A549 (cell line): ENCODE results near the gene TMEM266. TPM values are rescaled to one million over a fixed set of nuclear protein-coding genes. Genes with fewer than 3 reads are reported as not detected.

ENCODE experiments used
- ATAC-seq, 2 experiments: fragments of 200-7000 bp in 1 of 2; fragments of >200 bp in 1 of 2; cut with Nextera tagmentation in 1 of 2; cut with Tn5 transposase in 1 of 2; 3 replicates each; pipeline versions ENCODE4 v1.8.0 to v1.9.1; 2018 to 2020; ENCODE audit warnings: mild to moderate bottlenecking in 1 of 2, moderate library complexity in 1 of 2
- CTCF ChIA-PET: fragments of 300-600 bp; sonication (Branson Sonifier 250); formaldehyde crosslinking; extraction: SDS; loops from one replicate; lab custom pipeline; 2021; ENCODE audit warnings: antibody characterized with exemption, inconsistent platforms; lab: Yijun Ruan, JAX
- POLR2A ChIA-PET: fragments of 350-600 bp; formaldehyde crosslinking; extraction: SDS; loops from one replicate; lab custom pipeline; 2021; ENCODE audit warnings: antibody characterized with exemption, inconsistent platforms; lab: Yijun Ruan, JAX
- DNase-seq, 2 experiments: peaks; one replicate each; pipeline versions ENCODE4 v3.0.0 to v3.0.0-alpha.2; 2011 to 2016; ENCODE audit warnings: low read depth in 1 of 2, low spot score in 1 of 2
- FAIRE-seq: peaks from 2 replicates; lab custom pipeline; 2011; peaks lifted over from hg19 to GRCh38; lab: Jason Lieb, UNC
- H3K27ac ChIP-seq, 2 experiments: fragments of >200 bp; sonication (Bioruptor Twin); formaldehyde crosslinking; 3 replicates each; pipeline ENCODE4 v1.5.1; 2016 to 2017
- H3K4me1 ChIP-seq: fragments of >200 bp; sonication (Bioruptor Twin); formaldehyde crosslinking; 3 replicates; pipeline ENCODE4 v1.6.1; 2016
- H3K4me2 ChIP-seq: fragments of >200 bp; sonication (Bioruptor Twin); formaldehyde crosslinking; 3 replicates; pipeline ENCODE4 v1.6.1; 2016
- H3K4me3 ChIP-seq: fragments of >200 bp; sonication (Bioruptor Twin); formaldehyde crosslinking; 3 replicates; pipeline ENCODE4 v1.5.1; 2016
- H3K9me3 ChIP-seq: fragments of >200 bp; sonication (Bioruptor Twin); formaldehyde crosslinking; 3 replicates; pipeline ENCODE4 v1.6.1; 2016
- BHLHE40 ChIP-seq: IDR thresholded peaks from 2 replicates; pipeline ENCODE4 v1.6.1; 2012; ENCODE audit warnings: low read depth, low read length, inconsistent platforms
- EHMT2 ChIP-seq: fragments of 200-600 bp; sonication (generic); IDR thresholded peaks from 2 replicates; pipeline ENCODE4 v1.6.1; 2016; ENCODE audit warnings: antibody characterized with exemption, low read depth, mild to moderate bottlenecking, moderate library complexity
- ESRRA ChIP-seq: fragments of 150-350 bp; IDR thresholded peaks from 2 replicates; pipeline ENCODE4 v1.6.1; 2014; ENCODE audit warnings: mild to moderate bottlenecking, low read length, borderline replicate concordance
- FOSL2 ChIP-seq, 2 experiments: fragments of 450-650 bp in 1 of 2; fragments of >200 bp in 1 of 2; sonication (Bioruptor Twin) in 1 of 2; formaldehyde crosslinking; IDR thresholded peaks; 2 replicates each; pipeline versions ENCODE4 v1.5.0 to v1.6.1; 2016 to 2020; ENCODE audit warnings: mild to moderate bottlenecking in 1 of 2, moderate library complexity in 1 of 2
- GATA3 ChIP-seq: IDR thresholded peaks from 2 replicates; pipeline ENCODE4 v1.6.1; 2012; ENCODE audit warnings: borderline replicate concordance
- JUN ChIP-seq, 2 experiments: fragments of >200 bp; sonication (Bioruptor Twin); formaldehyde crosslinking; IDR thresholded peaks; 2 replicates in 1 of 2; 3 replicates in 1 of 2; pipeline ENCODE4 v1.6.1; 2016 to 2017
- KDM5A ChIP-seq: fragments of 200-600 bp; sonication (generic); IDR thresholded peaks from 2 replicates; pipeline ENCODE4 v1.6.1; 2016; ENCODE audit warnings: antibody characterized with exemption, mild to moderate bottlenecking
- MAFK ChIP-seq: fragments of 450-650 bp; IDR thresholded peaks from 2 replicates; pipeline ENCODE4 v1.6.1; 2014; ENCODE audit not compliant: partially characterized antibody
- MAZ ChIP-seq: fragments of 150-350 bp; IDR thresholded peaks from 2 replicates; pipeline ENCODE4 v1.6.1; 2014; ENCODE audit warnings: antibody characterized with exemption, low read depth, low read length, borderline replicate concordance
- NPAS2 ChIP-seq: fragments of 250-450 bp; sonication (Bioruptor Pico); IDR thresholded peaks from 2 replicates; pipeline ENCODE4 v1.8.0; 2022; ENCODE audit warnings: mild to moderate bottlenecking, moderate library complexity, borderline replicate concordance
- NR3C1 ChIP-seq: fragments of >200 bp; sonication (Bioruptor Twin); formaldehyde crosslinking; IDR thresholded peaks from 3 replicates; pipeline ENCODE4 v1.6.1; 2017
- POLR2AphosphoS2 ChIP-seq: conservative IDR thresholded peaks from 2 replicates; pipeline ENCODE4 v1.6.1; 2012; ENCODE audit warnings: low read length, improper control_type of control experiment, inconsistent platforms
- RARB ChIP-seq: fragments of 250-450 bp; sonication (Bioruptor Pico); IDR thresholded peaks from 2 replicates; pipeline ENCODE4 v1.8.0; 2021; ENCODE audit warnings: mild to moderate bottlenecking, moderate library complexity
- RFX5 ChIP-seq: fragments of 450-650 bp; IDR thresholded peaks from 2 replicates; pipeline ENCODE4 v1.7.1; 2014; ENCODE audit warnings: antibody characterized with exemption, mild to moderate bottlenecking, moderate library complexity
- TP53 ChIP-seq: fragments of 250-450 bp; sonication (Bioruptor Pico); IDR thresholded peaks from 2 replicates; pipeline ENCODE4 v1.5.0; 2021; ENCODE audit warnings: mild to moderate bottlenecking, moderate library complexity
- WGBS: methylation state at CpG from one replicate; pipeline ENCODE4 v1.1.6; 2017; ENCODE audit errors: missing lambda C conversion rate; 5-methylcytosine and 5-hydroxymethylcytosine counted together
- polyA plus RNA-seq, 4 experiments: library from polyadenylated mRNA; depleted of rRNA in 3 of 4; stranded (reverse); fragments of >200 nt; fragmentation: RNase III in 1 of 4; extraction: RNeasy Plus Mini Kit Qiagen cat#74134 plus additional on column Dnase treatment in 1 of 4; gene quantifications; 2 replicates in 3 of 4; 3 replicates in 1 of 4; pipeline ENCODE4 v1.2.3, GENCODE V29; 2011 to 2017
- TF ChIP-seq, protein P1 (sequence below): IDR thresholded peaks from 2 replicates; pipeline ENCODE4 v1.6.1; 2012
- TF ChIP-seq, protein P2 (sequence below): fragments of 200-600 bp; sonication (generic); IDR thresholded peaks from 2 replicates; pipeline ENCODE4 v1.6.1; 2016; ENCODE audit warnings: antibody characterized with exemption, mild to moderate bottlenecking, moderate library complexity
- TF ChIP-seq, protein P3 (sequence below): fragments of 250-450 bp; sonication (Bioruptor Pico); IDR thresholded peaks from 2 replicates; pipeline ENCODE4 v1.5.0; 2020; ENCODE audit warnings: low read depth, mild to moderate bottlenecking, moderate library complexity
- TF ChIP-seq, protein P4 (sequence below): IDR thresholded peaks from 2 replicates; pipeline ENCODE4 v1.6.1; 2012
- TF ChIP-seq, protein P5 (sequence below): fragments of 450-650 bp; IDR thresholded peaks from 2 replicates; pipeline ENCODE4 v1.6.1; 2014; ENCODE audit warnings: antibody characterized with exemption

TMEM266 gene
- polyA plus RNA-seq, 2 of the 4 experiments (the other 2 are of a cell fraction) = 0.06 to 0.08 TPM

DNA sequence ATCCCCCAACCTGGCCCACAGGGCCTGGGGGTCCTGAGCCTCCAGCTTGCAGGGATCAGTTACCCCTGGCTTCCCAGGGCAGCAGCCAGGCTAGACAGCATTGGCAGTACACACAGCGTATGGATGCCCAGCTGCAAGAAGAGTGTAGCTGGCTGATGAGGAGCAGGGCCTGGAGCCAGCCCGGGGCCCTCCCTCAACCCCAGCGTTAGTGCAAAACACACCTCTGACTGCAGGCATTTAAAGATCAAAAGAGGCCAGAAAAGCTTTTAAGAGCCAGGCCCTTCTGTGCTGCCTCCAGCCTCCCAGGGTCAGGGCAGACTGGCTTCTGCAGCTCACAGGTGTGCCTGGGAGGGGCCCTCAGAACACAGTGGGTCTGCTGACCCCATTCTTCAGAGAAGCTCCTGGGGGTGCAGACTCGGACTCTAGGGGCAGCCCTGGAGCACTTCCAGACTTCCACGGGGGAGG lies 140.9 kb downstream of the TMEM266 start:
- DNase-seq (no peak), FAIRE-seq (no peak), ATAC-seq (no peak)
- TF ChIP-seq TP53 (CRISPR knock-in tag) (no peak), MAZ (no peak), GATA3 (no peak), KDM5A (no peak), NPAS2 (no peak), FOSL2 (IDR thresholded peaks at IDR 0.05) (no peak), FOSL2 (CRISPR knock-in tag; IDR thresholded peaks at IDR 0.05) (no peak), MAFK (no peak), POLR2AphosphoS2 (no peak), JUN (IDR thresholded peaks at IDR 0.05) (no peak), RFX5 (no peak), RARB (CRISPR knock-in tag) (no peak), EHMT2 (no peak), BHLHE40 (no peak), NR3C1 (no peak), ESRRA (no peak)
- TF ChIP-seq, protein P1, sequence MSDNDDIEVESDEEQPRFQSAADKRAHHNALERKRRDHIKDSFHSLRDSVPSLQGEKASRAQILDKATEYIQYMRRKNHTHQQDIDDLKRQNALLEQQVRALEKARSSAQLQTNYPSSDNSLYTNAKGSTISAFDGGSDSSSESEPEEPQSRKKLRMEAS = no peak
- TF ChIP-seq, protein P2, sequence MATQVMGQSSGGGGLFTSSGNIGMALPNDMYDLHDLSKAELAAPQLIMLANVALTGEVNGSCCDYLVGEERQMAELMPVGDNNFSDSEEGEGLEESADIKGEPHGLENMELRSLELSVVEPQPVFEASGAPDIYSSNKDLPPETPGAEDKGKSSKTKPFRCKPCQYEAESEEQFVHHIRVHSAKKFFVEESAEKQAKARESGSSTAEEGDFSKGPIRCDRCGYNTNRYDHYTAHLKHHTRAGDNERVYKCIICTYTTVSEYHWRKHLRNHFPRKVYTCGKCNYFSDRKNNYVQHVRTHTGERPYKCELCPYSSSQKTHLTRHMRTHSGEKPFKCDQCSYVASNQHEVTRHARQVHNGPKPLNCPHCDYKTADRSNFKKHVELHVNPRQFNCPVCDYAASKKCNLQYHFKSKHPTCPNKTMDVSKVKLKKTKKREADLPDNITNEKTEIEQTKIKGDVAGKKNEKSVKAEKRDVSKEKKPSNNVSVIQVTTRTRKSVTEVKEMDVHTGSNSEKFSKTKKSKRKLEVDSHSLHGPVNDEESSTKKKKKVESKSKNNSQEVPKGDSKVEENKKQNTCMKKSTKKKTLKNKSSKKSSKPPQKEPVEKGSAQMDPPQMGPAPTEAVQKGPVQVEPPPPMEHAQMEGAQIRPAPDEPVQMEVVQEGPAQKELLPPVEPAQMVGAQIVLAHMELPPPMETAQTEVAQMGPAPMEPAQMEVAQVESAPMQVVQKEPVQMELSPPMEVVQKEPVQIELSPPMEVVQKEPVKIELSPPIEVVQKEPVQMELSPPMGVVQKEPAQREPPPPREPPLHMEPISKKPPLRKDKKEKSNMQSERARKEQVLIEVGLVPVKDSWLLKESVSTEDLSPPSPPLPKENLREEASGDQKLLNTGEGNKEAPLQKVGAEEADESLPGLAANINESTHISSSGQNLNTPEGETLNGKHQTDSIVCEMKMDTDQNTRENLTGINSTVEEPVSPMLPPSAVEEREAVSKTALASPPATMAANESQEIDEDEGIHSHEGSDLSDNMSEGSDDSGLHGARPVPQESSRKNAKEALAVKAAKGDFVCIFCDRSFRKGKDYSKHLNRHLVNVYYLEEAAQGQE = no peak
- TF ChIP-seq, protein P3, sequence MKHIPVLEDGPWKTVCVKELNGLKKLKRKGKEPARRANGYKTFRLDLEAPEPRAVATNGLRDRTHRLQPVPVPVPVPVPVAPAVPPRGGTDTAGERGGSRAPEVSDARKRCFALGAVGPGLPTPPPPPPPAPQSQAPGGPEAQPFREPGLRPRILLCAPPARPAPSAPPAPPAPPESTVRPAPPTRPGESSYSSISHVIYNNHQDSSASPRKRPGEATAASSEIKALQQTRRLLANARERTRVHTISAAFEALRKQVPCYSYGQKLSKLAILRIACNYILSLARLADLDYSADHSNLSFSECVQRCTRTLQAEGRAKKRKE = no peak
- TF ChIP-seq, protein P4, sequence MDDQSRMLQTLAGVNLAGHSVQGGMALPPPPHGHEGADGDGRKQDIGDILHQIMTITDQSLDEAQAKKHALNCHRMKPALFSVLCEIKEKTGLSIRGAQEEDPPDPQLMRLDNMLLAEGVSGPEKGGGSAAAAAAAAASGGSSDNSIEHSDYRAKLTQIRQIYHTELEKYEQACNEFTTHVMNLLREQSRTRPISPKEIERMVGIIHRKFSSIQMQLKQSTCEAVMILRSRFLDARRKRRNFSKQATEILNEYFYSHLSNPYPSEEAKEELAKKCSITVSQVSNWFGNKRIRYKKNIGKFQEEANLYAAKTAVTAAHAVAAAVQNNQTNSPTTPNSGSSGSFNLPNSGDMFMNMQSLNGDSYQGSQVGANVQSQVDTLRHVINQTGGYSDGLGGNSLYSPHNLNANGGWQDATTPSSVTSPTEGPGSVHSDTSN = no peak
- TF ChIP-seq, protein P5, sequence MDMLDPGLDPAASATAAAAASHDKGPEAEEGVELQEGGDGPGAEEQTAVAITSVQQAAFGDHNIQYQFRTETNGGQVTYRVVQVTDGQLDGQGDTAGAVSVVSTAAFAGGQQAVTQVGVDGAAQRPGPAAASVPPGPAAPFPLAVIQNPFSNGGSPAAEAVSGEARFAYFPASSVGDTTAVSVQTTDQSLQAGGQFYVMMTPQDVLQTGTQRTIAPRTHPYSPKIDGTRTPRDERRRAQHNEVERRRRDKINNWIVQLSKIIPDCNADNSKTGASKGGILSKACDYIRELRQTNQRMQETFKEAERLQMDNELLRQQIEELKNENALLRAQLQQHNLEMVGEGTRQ = no peak
- Histone ChIP-seq H3K4me1 (peaks cover 40% of the 10 kb centered on the region), H3K9me3 (no peaks in the 10 kb centered on the region), H3K27ac (no peak overlapping the region; a peak in 1 of 6 replicates), H3K4me2 (no peak overlapping the region), H3K4me3 (no peak overlapping the region)
- ChIA-PET POLR2A (no interaction called here), CTCF (interaction anchor here (1.1 to 2.6 kb wide), 3 partner anchors 10 to 35 kb away, joined by 4 to 36 read pairs (median 5); no protein-coding TSS in a partner anchor)
- WGBS = 76% methylated on average over 5 of the region's 5 CpGs
